DMS53 treated with DMSO at 0.1 percent for 48 hours (cell line): Measurements from ENCODE around the gene GMPR.
"Not testable (repeated sequence)": the region's sequence is repeated elsewhere in the genome, so short reads cannot be mapped to it uniquely, and the experiment has no call there.

ENCODE experiments used
- DNase-seq: peaks from one replicate; lab custom pipeline; 2025; ENCODE audit not compliant: unreplicated experiment; lab: John Stamatoyannopoulos, UW

The GMPR gene

DNA sequence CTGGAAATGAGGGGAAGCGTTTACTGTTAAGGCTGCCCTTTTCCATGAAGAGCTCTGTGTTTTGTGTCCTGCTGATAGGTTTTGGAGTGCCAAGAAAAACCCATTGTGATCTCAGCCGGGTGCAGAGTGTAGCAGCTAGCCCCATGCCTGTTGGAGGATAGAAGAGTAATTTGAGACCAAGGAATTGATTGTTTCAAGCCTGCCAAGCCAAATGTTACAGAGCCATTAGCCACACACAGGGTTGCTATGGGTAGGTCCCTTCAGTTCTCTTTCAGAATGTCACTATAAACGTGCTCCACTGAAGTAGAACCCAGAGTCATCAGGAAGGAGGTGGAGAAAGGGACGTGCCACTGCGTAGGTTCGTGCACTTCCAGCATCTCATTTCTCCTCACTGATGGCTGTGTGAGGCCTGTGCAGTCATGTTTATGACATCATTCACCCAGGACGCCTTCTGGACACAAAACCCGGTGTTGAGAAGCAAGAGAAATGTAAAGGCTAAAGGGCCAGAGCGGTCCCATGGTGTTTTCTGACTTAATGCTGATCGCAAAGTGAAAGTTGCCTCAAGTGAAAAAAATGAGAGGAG is 6.6 kb downstream of the GMPR start:
- DNase-seq = no peak

- DNase-seq = no peak
Observed at GRCh38 chr6:16248271-16248853, 10.0 kb downstream of the GMPR start.

DNA sequence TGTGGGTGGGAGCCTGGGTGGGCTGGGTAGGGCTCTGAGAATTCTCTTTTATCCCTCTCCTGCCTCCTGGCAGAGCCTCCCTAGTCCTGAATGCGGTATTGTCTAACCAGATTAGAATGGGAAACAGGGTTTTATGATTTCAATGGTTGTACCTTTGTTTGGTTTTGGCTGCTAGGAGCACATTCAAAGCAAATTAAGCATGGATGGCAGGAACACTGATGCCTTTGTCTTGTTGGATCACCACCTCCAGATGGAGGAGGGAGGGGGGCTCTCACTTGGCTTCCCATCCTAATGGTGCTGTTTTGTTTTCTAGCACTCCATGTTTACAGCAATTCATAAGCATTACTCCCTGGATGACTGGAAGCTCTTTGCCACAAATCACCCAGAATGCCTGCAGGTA is 11.6 kb downstream of the GMPR start:
- DNase-seq = no peak

GRCh38 chr6:16251706-16252105 is 13.3 kb downstream of the GMPR start:
- DNase-seq = no peak

GRCh38 chr6:16252686-16253299 is 14.4 kb downstream of the GMPR start:
- no peak for DNase-seq

DNA sequence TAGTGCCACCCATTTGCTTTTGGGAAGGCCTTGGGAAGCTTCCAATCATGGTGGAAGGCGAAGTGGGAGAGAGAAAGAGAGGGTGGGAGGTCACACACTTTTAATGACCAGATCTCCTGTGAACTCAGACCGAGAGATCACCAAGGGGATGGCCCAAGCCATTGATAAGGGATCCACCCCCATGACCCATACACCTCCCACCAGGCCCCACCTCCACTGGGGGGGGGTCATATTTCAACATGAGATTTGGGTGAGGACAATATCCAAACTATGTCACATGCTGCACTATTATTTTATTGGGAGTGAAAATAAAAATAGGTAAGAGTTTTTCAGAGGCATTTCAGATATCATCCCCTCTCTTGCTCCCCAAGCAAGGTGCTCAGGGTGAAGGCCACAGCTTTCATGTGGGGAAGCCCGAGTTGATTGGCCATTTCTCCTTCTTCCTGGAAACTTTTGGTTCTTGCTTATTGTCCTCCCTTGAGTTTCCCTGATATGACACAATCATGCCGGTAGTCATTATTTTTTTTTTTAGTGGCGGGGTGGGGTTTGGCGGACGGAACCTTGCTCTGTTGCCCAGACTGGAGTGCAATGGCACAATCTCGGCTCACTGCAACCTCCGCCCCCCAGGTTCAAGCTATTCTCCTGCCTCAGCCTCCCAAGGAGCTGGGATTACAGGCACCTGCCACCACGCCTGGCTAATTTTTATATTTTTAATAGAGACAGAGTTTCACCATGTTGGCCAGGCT is 15.2 kb downstream of the GMPR start:
- DNase-seq = no peak

DNA sequence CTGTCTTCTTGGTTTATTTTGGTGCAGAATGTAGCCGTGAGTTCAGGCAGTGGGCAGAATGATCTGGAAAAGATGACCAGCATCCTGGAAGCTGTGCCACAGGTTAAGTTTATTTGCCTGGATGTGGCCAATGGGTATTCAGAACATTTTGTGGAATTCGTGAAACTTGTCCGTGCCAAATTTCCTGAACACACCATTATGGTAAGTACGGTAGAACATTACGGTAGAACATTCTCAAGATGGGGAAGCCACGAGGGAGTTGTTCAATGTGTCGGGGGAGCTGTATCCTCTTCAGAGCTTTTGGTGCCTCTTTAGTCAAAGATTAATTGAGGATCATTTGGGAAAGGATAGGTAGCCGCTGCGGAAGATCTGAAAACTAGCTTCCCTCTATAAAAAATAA is 16.1 kb downstream of the GMPR start:
- no peak for DNase-seq

GRCh38 chr6:16256781-16257180 is 18.4 kb downstream of the GMPR start:
- DNase-seq = peak; percentile 81

GRCh38 chr6:16257999-16258708 is 19.8 kb downstream of the GMPR start:
- DNase-seq = peak; percentile 15

DNA sequence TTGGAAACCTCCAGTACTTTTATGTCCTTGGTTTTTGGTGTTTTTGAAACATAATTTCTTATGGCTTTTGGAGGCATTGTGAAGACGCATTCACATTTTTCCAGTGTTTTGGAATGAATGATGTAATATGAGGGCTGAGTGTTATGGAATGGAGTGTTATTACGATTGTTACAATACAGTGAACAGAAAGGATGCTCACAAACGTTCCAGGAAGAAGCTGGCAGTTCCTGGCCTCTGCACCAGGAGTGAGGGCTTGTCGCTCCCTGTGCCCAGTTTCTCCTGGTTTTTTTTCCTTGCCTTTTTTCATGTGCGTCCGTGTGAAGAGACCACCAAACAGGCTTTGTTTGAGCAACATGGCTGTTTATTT is 20.3 kb downstream of the GMPR start:
- no peak for DNase-seq

- not testable (repeated sequence) for DNase-seq
Observed at GRCh38 chr6:16259604-16260003, 21.2 kb downstream of the GMPR start.

- DNase-seq = not testable (repeated sequence)
Observed at GRCh38 chr6:16260602-16261001, 22.2 kb downstream of the GMPR start.

DNA sequence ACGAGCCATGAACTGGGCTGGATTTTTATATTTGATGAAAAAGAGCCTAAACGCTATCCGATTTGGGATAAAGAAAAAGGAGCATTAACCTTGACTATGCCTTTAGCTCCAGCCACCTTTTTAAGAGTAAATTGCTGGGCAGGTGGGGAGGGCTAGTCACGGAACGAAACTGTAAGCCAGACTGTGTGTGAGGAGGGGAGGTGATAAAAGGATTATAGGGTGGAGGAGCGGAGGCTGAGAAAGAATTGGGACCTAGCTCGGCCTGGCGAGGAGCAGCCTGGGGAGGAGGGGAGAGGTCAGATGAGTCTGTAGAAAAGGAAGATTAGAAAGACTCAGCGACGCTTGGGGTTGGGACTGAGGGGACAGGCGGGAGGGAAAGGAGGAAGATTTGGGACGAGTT is 24.4 kb downstream of the GMPR start:
- not testable (repeated sequence) for DNase-seq

- DNase-seq = not testable (repeated sequence)
Observed at GRCh38 chr6:16263464-16264099, 25.2 kb downstream of the GMPR start.

DNA sequence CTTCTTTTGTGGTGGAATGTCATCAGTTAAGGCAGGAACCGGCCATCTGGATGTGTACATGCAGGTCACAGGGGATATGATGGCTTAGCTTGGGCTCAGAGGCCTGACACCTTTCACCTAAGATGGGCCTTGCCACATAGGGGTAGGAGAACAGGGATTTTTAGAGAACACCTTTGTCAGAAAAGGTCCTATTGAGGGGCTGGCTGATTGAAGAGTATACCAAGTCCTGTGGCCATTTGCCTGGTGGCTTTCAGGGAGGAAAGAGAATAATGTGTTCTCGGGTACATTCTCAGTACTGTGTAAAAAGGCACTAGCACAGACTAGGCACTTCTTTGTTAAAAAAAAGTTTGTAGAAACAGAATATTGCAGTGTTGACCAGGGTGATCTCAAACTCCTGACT is 26.4 kb downstream of the GMPR start:
- no peak for DNase-seq

DNA sequence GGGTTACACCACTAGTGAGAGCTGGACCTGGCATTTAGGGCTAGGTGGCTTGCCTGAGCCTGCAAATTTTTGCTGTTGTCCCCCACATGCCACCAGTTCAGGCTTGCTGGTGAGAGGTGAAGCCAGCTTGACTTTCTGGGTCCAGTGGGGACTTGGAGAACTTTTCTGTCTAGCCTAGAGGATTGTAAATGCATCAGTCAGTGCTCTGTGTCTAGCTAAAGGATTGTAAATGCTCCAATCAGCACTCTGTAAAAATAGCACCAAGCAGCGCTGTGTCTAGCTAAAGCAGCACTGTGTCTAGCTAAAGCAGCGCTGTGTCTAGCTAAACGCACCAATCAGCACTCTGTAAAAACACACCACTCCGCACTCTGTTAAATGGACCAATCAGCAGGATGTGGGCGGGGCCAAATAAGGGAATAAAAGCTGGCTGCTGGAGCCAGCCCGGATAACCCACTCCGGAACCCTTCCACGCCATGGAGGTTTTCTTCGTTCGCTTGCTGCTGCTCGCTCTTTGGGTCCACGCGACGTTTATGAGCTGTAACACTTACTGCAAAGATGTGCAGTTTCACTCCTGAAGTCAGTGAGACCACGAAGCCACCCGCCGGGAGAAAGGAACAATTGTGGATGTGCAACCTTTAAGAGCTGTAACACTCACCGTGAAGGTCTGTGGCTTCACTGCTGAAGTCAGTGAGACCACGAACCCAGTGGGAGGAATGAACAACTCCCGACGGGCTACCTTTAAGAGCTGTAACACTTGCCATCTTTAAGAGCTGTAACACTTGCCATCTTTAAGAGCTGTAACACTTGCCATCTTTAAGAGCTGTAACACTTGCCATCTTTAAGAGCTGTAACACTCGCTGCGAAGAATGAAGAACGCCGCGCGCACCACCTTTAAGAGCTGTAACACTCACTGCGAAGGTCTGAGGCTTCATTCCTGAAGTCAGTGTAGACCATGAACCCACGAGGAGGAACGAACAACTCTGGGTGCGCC is 27.3 kb downstream of the GMPR start:
- no peak for DNase-seq

GRCh38 chr6:16267428-16268263 is 29.3 kb downstream of the GMPR start:
- DNase-seq = no peak

- not testable (repeated sequence) for DNase-seq
Observed at GRCh38 chr6:16269442-16270070, 31.2 kb downstream of the GMPR start.
